GM21526 (cell line): ENCODE measurements around the gene COA3.

Experiments used
- ATAC-seq: cut with Tn5 transposase; IDR thresholded peaks from one replicate; pipeline ENCODE4 v1.9.1; 2021; ENCODE audit warnings: moderate library complexity; ENCODE audit not compliant: unreplicated experiment, low FRiP score

Gene COA3

DNA sequence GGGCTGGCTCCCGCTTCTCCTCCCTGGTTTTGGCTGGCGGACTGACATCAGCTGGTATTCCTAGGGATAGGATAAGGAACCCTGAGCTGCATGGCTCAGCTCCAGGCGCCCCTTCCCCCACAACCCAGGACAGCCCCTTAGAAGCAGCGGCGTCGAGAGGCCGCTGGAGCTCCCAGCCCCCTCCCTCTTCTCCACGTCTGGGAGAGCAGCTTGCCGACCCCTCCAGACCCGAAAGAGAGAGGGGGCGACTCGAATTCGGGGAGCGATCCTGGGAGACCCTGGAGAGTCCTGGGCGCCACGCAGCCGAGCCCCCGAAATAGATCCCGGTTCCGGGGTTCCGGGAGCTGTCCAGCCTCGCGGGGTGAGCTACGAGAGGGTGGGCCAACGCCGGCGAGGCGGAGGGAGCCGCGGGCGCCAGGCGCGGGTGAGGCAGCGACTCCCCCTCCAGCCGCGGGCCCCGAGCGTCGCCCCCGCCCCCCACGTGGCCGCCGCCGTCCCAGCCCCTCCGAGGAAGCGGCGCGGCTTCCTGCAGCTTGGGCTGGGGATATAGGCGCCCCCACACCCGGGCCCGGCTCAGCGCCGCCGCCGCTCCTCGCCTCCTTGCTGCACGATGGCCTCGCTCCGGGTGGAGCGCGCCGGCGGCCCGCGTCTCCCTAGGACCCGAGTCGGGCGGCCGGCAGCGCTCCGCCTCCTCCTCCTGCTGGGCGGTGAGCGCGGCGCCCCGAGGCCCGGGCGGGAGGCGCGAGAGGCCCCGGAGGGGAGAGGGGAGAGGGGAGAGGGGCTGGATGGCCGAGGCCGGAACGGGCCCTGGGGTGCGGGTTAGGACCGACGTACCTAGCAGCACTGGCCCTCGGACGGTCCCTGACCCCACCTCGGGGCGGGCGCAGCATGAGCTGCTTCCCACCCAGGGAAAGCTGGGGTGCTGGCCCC lies 37.6 kb downstream of the COA3 start, which contains the start of gene RAMP2:
Gene RAMP2 (plus strand): TSS at position 576 of the 930 bp plus-strand sequence. CDS start 35 bp downstream, at position 611.
- ATAC-seq, result no peak

DNA sequence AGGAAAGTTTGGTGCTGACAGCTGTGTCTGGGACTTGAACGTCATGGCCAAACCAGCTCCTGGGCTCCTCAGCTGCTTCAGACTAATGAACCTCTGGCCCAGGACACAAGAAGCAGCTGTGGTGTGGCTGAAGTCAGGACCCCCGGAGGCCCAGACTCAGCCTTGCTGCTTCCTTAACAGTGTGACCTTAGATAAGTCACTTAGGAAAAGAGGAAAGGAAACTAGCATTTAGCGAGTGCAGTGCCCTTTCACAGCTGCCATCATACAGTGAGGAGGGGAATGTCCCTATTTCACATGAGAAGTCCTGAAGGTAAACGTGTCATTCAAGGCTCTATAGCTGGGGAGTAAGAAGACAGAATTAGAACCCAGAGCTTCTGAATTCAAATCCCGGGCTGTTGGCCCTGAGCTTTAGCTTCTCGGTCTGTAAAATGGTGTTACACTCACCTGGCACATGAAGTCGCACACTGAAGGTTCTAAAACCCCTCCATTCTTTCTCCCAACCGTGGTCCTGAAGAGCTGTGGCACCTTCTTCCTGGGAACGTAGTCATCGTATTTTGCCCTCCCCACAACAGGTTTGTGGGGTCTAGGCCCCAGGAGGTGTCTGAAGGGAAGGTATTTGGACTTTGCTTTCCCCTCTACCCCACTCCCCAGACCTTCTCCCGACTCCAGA lies 38.4 kb downstream of the COA3 start:
- no peak for ATAC-seq

DNA sequence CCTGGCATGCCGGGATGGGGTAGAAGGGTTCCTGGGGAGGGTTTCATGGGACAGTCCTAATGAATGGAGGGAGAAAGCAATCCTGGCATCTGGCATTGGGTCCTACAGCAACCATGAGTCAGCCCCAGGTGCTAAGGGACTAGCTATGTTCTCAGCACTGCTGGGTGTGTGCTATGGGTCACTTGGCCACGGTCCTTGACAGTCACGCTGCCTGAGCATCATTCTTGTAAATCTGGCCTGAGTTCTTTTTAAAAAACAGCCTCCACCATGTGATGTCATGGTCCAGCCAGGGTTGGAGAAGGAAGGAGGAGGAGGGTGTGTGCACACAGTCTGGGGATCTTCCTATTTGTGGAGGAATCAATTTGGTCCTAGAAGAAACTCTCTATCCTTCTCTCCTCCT lies 43.7 kb downstream of the COA3 start:
- no peak for ATAC-seq

- ATAC-seq, result no peak
Observed at GRCh38 chr17:42751628-42752027, 46.9 kb downstream of the COA3 start.

DNA sequence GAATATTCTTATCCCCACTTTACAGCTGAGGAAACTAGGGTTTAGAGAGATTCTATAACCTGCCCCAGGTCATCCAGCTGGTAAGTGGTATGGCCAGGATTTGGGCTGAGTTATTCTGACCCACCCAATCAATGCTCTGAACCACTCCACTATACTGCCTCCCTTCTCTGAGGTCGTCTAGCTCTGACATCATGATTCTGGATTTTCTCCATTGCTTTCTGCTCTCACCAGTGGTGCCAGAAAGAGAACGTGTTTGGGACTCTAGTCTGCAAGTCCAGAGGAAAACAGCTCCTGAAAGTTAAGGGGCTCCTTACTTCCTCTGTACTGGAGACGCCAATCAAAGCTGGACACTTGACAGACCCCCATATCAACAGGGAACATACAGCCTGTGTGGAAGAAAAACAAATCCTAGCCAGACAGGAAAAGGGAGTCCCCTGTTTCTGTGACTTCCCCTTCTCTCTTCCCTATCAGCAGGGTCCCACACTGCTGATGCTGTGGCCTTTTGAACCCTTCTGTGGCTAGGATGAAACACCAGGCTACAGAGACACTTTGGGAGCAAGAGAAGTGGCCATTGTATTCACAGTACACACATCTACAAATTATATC lies 47.7 kb downstream of the COA3 start:
- ATAC-seq, result no peak

GRCh38 chr17:42748908-42749798 lies 49.4 kb downstream of the COA3 start:
- no peak for ATAC-seq

DNA sequence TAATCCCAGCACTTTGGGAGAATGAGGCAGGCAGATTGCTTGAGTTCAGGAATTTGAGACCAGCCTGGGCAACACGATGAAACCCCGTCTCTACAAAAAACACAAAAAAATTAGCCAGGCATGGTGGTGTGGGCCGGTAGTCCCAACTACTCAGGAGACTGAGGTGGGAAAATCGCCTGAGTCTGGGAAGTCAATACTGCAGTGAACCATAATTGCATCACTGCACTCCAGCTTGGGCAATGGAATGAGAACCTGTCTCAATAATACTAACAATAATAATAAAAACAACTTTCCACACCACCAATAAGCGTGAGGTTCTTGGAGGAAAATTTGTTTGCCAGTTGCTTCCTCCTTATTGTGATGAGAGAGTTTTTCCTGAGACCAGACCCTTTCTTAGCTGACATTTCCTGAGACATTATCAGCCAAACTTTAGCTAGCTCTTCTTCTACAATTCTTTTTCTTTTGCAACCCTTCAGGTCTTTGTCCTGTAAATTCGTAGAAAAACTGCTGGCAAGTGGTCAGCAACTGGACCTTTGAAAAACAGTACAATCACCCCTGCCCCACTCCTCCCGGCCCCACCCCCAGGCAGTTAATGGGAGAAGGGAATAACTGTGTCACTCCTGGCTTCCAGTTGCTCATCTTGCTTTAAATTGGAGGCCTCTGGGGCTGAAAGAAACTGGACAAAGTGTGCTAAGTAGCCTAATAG lies 50.1 kb downstream of the COA3 start:
- no peak for ATAC-seq
